ENCODE results near the gene SENP7. TPM values are rescaled to one million over a fixed set of nuclear protein-coding genes. Genes with fewer than 3 reads are reported as not detected.
A peak's percentile ranks its signal among the peaks of the same experiment; 100 is the strongest.
"Not testable (repeated sequence)": the region's sequence is repeated elsewhere in the genome, so short reads cannot be mapped to it uniquely, and the experiment has no call there.

Gene SENP7
- total RNA-seq, 4 donors from 2014 or later, result 5.3 to 16.8 (median 5.9) TPM

GRCh38 chr3:101311676-101312075 is 201.3 kb downstream of the SENP7 start:
- H3K4me1 ChIP-seq, result peaks cover 7 to 16% of the 10 kb centered on the region in 2 donors
- DNase-seq (no peak), ATAC-seq (no peak)
- H3K27ac ChIP-seq, result peak overlapping the region in 2 of 4 donors; percentile 21 to 40
- peaks cover 0 to 4% (median 0%) of the 10 kb centered on the region in 3 donors for H3K9me3 ChIP-seq
- H3K27me3 ChIP-seq, result no peaks in the 10 kb centered on the region
- TF ChIP-seq POLR2A (IDR thresholded peaks at IDR 0.05), result no peak
- H3K4me3 ChIP-seq, result no peak overlapping the region
- intact Hi-C loops (cut with DNase I; ENCODE audit: low total_unique reads), result loop anchor here (5.0 kb wide), 1 partner anchor 1499 kb away; no protein-coding TSS in a partner anchor
- no peaks in the 10 kb centered on the region for H3K36me3 ChIP-seq
- in situ Hi-C loops (cut with MboI; ENCODE audit: low sequenced_read_pairs in 4 of 4), result no loop called here

- in situ Hi-C loops (cut with MboI; ENCODE audit: low sequenced_read_pairs in 4 of 4), result no loop called here
- ATAC-seq, result no peak
- no peak for DNase-seq
- Histone ChIP-seq H3K36me3 (no peaks in the 10 kb centered on the region), H3K9me3 (peaks cover 0 to 4% (median 0%) of the 10 kb centered on the region in 3 donors), H3K4me1 (peaks cover 7 to 16% of the 10 kb centered on the region in 2 donors), H3K4me3 (no peak overlapping the region), H3K27me3 (no peaks in the 10 kb centered on the region), H3K27ac (peak overlapping the region in 2 of 4 donors; percentile 3 to 21)
- TF ChIP-seq POLR2A (IDR thresholded peaks at IDR 0.05), result no peak
- TF ChIP-seq, protein P1, sequence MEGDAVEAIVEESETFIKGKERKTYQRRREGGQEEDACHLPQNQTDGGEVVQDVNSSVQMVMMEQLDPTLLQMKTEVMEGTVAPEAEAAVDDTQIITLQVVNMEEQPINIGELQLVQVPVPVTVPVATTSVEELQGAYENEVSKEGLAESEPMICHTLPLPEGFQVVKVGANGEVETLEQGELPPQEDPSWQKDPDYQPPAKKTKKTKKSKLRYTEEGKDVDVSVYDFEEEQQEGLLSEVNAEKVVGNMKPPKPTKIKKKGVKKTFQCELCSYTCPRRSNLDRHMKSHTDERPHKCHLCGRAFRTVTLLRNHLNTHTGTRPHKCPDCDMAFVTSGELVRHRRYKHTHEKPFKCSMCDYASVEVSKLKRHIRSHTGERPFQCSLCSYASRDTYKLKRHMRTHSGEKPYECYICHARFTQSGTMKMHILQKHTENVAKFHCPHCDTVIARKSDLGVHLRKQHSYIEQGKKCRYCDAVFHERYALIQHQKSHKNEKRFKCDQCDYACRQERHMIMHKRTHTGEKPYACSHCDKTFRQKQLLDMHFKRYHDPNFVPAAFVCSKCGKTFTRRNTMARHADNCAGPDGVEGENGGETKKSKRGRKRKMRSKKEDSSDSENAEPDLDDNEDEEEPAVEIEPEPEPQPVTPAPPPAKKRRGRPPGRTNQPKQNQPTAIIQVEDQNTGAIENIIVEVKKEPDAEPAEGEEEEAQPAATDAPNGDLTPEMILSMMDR (IDR thresholded peaks at IDR 0.05 in 4 of 5, conservative IDR thresholded peaks at IDR 0.05 in 1 of 5), result no peak
- intact Hi-C loops (cut with DNase I; ENCODE audit: low total_unique reads), result loop anchor here (5.0 kb wide), 1 partner anchor 1499 kb away; no protein-coding TSS in a partner anchor
These were observed 202.0 kb downstream of the SENP7 start for GRCh38 chr3:101310978-101311375.

- peaks cover 7 to 16% of the 10 kb centered on the region in 2 donors for H3K4me1 ChIP-seq
- H3K9me3 ChIP-seq; ATAC-seq; H3K27me3 ChIP-seq; DNase-seq; in situ Hi-C loops (cut with MboI; ENCODE audit: low sequenced_read_pairs in 4 of 4); H3K27ac ChIP-seq; H3K4me3 ChIP-seq; H3K36me3 ChIP-seq; intact Hi-C loops (cut with DNase I; ENCODE audit: low total_unique reads): not testable (repeated sequence)
These were observed 204.8 kb downstream of the SENP7 start for GRCh38 chr3:101308147-101308772.

DNA sequence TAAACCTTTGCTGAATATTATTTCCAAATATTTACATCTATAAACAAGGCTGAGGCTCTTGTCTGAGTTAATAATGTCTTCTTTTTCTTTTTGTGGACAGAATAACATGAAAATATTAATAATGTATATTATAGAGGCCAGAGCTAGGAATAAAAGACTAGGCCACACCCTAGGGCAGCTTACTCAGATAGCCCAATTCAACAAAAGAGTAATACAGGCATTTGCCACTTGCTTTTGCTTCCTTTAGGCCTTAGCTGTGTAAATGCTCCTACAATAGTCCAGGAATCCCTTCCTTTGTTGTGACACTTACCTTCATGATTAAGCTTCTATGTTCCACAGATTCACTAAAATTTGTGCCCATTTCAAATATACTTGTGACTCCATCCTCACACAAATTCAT is 209.2 kb downstream of the SENP7 start:
- in situ Hi-C loops (cut with MboI; ENCODE audit: low sequenced_read_pairs in 4 of 4), result no loop called here
- Histone ChIP-seq H3K4me1 (no peaks in the 10 kb centered on the region), H3K27me3 (no peaks in the 10 kb centered on the region), H3K4me3 (no peak overlapping the region), H3K9me3 (peaks cover 0 to 4% (median 0%) of the 10 kb centered on the region in 3 donors), H3K36me3 (no peaks in the 10 kb centered on the region), H3K27ac (no peak overlapping the region)
- intact Hi-C loops (cut with DNase I; ENCODE audit: low total_unique reads), result no loop called here
- DNase-seq (no peak), ATAC-seq (no peak)
- TF ChIP-seq POLR2A (IDR thresholded peaks at IDR 0.05), result no peak
- TF ChIP-seq, protein P1 (IDR thresholded peaks at IDR 0.05 in 4 of 5, conservative IDR thresholded peaks at IDR 0.05 in 1 of 5), result no peak

GRCh38 chr3:101303089-101303731 is 209.8 kb downstream of the SENP7 start:
- no peak for ATAC-seq
- H3K4me1 ChIP-seq, result no peaks in the 10 kb centered on the region
- TF ChIP-seq POLR2A (IDR thresholded peaks at IDR 0.05), result no peak
- H3K9me3 ChIP-seq, result peaks cover 0 to under 1% (median 0%) of the 10 kb centered on the region in 3 donors
- no peak overlapping the region for H3K27ac ChIP-seq
- H3K4me3 ChIP-seq, result no peak overlapping the region
- H3K36me3 ChIP-seq, result no peaks in the 10 kb centered on the region
- in situ Hi-C loops (cut with MboI; ENCODE audit: low sequenced_read_pairs in 4 of 4), result no loop called here
- no peak for DNase-seq
- no peaks in the 10 kb centered on the region for H3K27me3 ChIP-seq
- intact Hi-C loops (cut with DNase I; ENCODE audit: low total_unique reads), result no loop called here

- intact Hi-C loops (cut with DNase I; ENCODE audit: low total_unique reads), result no loop called here
- DNase-seq (no peak), ATAC-seq (no peak)
- Histone ChIP-seq H3K27ac (no peak overlapping the region), H3K36me3 (no peaks in the 10 kb centered on the region), H3K27me3 (no peaks in the 10 kb centered on the region), H3K4me3 (no peak overlapping the region), H3K9me3 (no peaks in the 10 kb centered on the region), H3K4me1 (no peaks in the 10 kb centered on the region)
- in situ Hi-C loops (cut with MboI; ENCODE audit: low sequenced_read_pairs in 4 of 4), result no loop called here
- TF ChIP-seq, protein P1 (IDR thresholded peaks at IDR 0.05 in 4 of 5, conservative IDR thresholded peaks at IDR 0.05 in 1 of 5), result no peak
- no peak for TF ChIP-seq POLR2A (IDR thresholded peaks at IDR 0.05)
These were observed 212.9 kb downstream of the SENP7 start for GRCh38 chr3:101300073-101300472.

Measured in gastrocnemius medialis (tissue), 4 donors.